HG03066 (cell line): ENCODE results near the gene DCAF15.
"Not testable (repeated sequence)": the region's sequence is repeated elsewhere in the genome, so short reads cannot be mapped to it uniquely, and the experiment has no call there.

Experiments
- ATAC-seq: cut with Tn5 transposase; IDR thresholded peaks from one replicate; pipeline ENCODE4 v1.9.1; 2021; ENCODE audit warnings: low read depth; ENCODE audit not compliant: unreplicated experiment

The DCAF15 gene

DNA sequence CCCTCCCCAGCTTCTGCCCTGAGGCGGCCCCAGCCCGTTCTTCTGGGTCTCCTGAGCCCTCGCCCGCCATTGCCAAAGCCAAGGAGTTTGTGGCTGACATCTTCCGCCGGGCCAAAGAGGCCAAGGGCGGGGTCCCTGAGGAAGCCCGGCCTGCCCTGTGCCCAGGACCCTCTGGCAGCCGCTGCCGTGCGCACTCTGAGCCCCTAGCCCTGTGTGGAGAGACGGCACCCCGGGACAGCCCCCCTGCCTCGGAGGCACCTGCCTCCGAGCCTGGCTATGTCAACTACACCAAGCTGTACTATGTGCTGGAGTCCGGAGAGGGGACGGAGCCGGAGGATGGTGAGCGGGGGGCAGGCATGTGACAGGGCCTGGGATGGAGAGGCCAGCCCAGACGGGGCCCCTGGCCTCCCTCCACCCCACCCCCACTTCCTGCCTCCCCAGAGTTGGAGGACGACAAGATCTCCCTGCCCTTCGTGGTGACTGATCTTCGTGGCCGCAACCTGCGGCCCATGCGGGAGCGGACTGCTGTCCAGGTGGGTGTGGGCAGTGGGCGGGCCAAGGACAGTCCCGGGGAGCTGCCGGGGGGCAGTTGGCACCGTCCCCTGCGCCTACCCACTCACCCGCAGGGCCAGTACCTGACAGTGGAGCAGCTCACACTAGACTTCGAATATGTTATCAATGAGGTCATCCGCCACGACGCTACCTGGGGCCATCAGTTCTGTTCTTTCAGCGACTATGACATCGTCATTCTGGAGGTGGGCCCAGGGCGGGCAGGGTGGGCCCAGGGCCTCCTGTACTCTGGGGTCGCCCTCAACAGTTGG, 7.0 kb downstream of the DCAF15 start:
- ATAC-seq: no peak

DNA sequence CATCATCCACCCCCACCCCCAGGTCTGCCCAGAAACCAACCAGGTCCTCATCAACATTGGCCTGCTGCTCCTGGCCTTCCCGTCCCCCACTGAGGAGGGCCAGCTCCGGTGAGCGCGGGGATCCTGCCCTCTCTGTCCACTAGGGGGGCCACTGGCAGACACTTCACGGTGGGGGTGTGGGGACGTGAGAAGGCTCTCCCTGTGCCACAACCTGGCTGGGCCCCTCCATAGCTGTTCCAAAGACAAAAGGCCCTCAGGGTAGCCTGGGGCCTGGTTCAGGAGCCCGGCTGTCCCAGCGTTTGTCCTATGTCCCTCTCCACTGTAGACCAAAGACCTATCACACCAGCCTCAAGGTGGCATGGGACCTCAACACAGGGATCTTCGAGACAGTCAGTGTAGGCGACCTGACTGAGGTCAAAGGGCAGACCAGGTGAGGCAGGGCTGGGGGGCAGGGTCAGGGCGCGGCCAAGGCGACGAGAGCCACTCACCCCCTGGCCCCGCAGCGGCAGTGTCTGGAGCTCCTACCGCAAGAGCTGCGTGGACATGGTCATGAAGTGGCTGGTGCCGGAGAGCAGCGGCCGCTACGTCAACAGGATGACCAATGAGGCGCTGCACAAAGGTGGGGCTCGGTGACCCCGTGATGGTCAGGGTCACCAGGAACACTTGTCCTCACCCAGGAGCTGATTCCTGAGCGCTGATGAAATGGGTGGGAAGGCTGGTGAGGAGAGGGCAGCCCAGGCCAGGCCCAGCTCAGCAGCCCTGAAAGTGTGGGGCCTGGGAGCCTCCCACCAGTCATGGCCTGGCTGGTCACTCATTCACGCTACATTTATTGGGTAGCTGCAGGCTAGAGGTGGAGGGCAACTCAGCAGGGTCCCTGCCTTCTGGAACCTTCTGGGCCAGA, 7.9 kb downstream of the DCAF15 start:
- no peak for ATAC-seq

DNA sequence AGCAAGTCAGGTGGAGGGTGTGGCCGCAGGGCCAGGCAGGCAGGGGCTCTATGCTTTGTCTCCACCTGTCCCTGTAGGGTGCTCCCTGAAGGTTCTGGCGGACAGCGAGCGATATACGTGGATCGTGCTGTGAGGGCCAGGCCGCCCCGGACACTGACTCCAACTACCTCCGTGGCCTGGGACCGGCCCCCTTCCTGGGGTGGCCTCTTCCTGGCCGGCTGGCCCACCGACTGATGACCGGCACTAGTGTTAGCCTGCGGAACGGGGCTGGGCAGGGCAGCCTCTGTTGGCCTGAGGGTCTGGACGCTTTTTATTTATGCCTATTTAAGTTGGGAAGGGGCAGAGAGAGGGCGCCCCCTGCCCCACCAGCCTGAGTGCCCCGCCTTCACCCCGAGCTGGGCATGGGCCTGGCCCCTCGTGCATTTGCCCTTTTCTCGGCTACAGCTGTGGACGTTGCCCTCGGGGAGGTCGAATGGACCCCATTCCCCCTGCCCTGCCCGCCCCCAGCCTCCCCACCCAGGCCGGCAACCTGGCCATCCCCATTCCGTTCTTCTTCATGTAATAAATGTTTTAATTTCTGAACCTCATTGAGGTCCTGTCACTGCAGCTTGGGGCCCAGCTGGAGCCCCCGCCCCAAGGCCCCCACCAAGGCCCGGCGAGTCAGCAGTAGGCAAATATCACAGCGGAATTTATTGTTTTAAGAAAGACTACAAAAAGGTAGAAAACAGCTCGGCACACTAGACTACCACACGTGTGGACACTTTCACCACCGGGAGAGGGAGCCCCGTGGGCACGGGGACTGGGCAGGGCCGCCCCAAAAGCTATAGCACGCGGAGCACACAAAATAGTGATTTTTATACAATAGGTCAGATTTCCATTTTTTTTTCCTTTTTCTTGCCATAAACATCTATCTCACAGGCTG, 8.8 kb downstream of the DCAF15 start:
- ATAC-seq: no peak

DNA sequence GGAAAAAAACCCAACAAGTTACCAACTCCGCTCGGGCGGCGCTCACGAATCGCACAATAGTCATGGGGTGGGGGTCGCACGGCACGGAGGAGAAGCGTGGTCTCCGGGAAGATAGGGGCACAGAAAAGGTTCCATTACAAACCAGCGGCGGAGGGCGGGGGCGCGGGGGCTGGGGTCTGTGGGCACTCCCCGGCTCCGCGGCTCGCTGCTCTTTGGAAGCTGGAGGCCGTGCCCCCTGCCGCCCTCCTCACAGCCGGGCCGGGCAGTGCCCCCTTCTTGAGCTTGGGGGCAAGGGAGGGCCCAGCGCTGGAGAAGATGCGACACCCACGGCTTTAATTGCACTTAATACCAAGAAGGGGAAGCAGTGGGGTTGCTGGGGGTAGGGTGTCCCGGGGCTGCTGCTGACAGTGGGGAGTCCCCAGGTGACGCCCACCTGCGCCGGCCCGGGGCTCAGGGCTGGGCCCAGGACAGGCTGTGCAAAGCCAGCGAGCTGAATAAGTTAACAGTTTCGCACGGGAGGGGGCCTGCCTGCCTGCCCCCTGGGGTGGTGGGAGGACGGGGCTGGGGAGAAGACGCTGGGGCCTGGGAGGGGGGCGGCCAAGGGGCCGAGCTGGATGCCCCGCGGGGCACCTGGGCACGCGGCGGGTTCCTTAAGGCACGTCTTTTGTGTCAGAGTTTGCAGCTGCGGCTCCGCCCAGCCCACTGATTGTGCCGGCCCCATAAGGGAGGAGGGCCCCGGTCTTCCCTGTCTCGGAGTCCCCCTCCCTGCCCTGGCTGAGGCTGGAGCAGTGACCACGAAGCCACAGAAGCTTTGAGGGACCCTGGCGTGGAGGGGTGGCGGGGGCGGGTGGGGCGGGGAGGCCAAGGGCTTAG, 9.8 kb downstream of the DCAF15 start:
- ATAC-seq: no peak

DNA sequence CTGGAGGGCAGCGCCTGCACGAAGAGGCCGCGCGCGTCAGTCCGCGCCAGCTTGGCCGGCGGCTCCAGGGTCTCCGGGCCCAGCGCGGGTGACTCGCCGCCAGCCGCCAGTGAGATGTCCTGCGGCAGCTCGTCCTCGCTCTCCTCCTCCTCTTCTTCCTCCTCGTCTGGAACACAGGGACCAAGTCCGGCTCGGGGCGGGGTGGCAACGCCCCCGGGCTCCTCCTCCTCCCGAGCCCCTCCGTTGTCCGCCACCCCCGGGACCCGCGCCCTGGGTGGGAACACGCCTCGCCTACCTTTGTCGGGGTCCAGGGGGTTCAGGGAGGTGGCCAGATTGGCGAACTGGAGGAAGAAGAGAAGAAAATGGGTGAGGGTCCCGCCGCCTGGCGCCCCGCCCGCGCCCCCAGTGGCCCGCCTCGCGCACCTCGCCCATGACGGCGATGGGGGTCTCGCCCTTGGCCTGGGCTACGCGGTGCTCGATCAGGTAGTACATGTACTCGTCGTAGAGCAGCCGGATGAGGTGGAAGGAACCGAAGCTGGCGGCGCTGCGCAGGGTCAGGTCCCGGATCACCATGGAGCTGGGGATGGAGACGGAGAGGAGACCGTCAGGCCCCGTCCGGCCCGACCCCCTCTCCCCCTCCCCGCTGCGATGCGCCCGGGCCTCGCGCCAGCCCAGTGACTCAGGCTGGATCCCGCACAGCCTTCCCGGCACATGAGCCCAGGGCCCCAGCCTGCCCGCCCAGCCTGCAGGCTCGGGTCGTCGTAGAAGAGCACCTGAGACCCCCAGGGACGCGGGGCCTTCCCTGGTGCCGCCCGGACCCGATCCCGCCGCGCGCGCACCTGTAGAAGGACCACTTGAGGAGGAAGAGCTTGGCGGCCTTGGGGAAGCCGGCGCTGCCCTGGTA, 10.6 kb downstream of the DCAF15 start:
- ATAC-seq: no peak

DNA sequence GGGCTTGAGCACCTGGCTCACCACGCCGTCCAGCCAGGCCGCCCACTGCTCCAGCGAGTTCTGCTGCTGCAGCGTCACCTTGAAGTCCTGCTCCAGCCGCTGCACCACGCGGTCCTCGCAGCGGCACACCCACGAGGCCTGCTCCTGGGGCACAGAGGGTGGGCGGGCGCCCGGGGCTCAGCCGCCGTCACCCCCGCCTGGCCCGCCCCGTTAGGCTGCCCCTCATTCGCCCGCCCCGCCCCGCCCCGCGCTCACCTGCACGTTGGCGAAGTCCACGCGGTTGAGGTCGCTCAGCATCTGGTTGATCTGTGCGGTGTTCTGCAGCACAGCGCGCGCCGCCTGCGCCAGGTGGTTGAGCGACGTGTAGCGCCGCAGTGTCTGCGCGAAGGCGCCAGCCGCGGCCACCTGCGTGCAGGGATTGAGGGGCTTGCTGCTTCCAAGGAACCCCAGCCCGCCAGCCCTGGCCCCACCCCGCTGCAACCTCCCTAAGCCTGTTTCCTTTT, 11.3 kb downstream of the DCAF15 start:
- no peak for ATAC-seq

DNA sequence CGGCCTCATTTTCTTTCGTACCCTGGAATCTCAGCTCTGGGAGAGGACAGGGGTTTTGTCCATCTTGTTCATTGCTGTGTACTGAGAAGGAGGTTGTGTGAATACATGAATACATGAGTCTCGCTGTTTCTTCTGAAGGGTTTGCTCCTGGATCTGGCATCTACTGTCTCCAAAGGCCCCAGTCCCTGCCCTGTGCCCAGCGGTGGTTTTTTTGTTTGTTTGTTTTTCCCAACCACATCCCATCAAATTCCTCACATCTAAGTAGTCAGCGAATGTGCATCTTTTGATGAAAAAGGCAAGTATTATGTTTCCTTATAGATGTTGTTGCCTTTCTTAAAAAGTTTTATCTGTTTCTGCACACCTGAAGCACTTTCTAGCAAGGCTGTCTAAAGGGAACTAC, 12.5 kb downstream of the DCAF15 start:
- ATAC-seq: no peak

DNA sequence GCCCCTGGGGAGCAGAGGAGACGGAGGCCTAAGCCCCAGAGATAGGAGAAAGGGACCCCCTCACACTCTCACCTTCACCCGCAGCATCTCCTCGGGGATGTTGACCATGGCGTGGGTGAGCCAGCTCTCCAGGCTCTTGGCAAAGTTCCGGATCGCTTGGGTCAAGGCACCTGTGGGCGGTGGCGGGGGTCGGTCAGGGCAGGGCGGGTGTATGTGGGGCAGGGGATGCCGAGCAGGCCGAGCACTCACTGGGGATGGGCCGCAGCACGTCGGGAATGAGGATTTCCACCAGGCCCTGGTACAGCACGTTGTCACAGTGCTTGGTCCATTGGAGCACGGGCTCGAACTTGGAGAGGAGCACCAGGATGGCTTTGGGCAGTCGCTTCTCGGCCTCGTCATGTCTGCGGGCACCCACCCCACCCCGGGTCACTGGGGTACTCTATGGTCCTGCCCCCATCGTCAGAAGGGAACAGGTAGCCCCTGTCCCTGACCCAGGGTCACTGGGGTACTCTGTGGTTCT, 13.1 kb downstream of the DCAF15 start:
- ATAC-seq: no peak

DNA sequence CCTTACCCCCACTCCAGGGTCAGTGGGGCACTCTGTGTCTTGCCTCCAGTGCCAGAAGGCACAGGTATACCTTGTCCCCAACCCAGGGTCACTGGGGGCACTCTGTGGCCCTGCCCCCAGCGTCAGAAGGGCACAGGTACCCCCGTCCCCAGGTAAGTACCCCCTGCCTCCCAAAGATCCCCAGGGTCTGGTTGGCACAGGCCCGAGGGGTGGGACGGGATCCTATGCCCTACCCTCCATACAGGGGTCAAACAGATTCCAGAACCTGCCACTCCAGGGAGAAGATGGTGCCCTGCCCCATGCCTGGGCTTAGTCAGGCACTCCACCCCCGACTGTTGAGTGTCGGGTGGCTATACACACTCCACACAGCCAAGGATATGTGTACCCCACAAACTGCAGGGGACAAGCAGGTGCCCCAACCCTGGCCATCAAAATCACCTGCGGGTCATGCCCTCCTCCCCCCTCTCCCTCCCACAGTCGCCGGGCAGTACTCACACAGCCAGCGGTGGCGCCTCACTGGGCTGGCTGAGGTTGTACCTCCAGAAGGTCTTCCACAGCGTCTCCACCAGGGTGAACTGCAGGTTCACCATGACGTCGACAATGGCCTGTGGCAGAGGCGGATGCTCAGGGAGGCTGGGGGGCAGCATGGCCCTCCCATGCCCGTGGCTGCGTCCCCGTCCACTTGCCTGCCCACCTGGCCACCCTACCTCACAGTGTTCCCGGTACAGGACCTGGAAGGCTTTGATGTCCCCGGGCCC, 13.8 kb downstream of the DCAF15 start:
- no peak for ATAC-seq

DNA sequence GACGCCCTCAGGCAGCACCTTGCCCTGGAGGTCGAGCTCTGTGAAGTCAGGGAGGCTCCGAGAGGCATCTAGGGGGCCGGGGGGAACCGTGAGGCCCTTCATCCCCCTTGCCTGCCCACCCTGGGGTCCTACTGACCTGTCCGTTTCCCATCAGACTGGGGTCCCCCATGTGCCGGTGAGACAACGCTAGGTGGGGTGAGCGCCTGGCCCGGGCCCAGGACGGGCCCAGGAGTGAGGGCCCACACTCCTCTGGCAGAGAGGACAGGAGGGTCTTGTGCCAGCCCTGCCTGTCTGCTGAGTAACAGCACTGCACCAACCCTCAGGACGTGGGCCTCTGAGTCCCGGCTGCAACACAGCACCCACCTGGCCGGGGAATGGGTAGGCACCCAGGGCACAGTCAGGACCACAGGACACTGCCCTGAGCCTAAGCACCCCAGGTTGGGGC, 14.4 kb downstream of the DCAF15 start:
- no peak for ATAC-seq

DNA sequence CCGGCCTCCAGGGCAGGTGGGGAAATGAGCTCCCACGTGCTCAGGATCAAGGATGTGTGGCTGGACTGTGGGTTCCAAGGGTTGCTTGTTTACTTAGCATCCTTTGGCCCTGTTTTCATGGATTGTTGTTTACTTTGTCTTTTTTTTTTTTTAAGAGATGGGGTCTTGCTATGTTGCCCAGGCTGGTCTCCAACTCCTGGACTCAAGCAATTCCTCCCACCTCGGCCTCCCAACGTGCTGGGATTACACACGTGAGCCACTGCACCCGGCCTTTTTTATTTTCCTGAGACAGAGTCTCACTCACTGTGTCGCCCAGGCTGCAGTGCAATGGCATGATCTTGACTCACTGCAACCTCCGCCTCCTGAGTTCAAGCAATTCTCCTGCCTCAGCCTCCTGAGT, 14.9 kb downstream of the DCAF15 start:
- ATAC-seq: not testable (repeated sequence)

DNA sequence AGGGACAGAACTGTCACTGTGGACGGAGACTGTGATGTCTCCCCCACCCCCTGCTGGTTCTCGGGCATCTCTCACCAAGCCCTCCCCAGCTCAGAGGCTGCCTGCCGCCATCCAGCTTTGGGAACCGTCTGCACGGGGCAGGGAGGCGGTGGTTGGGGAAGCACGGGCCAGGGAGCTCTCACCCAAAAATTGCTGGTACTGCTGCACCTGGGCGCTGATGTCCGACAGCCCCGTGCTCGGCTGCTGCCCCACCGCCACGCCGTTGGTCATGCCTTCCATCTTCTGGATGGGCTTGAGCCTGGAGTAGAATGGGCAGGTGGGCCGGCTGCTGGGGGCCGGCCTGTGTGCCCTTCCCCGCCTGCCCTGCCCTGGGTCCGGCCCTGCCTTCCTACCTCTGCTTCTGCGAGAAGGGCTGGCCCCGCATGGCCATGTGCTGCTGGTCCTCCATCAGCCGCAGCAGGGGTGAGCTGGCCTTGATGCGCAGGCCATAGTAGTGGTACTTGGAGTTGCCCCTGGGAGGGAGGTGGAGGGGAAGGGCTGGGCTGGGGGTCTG, 16.1 kb downstream of the DCAF15 start:
- no peak for ATAC-seq

DNA sequence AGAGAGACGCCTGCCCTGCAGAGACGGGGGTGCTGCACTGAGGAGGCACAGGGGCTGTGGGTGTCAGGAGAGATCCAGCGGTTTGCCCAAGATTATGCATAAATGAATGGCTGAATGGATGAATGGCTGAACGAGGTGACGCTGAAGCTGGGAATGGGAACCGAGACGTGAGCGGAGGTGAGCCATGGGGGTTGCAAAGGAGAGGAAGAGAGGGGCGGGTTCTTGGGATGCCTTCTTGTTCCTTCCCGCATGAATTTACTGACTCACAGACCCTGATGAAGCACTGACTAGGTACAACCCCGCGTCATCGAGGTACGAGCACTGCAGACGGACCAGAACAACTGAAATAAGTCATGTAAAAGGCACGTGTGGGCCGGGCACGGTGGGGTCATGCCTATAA, 16.7 kb downstream of the DCAF15 start:
- no peak for ATAC-seq

DNA sequence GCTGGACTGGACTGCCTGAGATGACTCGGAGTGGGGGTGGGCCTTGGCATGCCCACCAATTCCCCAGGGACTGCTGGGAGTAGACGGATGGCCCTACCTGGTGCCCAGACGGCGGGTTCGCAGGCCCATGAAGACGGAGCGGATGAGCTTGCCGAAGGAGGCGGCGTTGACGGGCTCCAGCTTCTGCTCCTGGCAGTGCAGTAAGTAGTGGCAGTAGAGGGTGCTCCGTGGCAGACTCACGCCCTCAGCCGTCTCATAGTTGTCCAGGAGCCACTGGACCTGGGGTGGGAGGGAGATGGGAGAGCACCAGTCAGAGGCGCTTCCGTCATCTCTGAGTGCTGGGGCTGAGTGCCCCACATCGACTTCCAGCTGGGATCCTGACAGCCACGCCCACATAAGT, 17.6 kb downstream of the DCAF15 start:
- ATAC-seq: no peak

DNA sequence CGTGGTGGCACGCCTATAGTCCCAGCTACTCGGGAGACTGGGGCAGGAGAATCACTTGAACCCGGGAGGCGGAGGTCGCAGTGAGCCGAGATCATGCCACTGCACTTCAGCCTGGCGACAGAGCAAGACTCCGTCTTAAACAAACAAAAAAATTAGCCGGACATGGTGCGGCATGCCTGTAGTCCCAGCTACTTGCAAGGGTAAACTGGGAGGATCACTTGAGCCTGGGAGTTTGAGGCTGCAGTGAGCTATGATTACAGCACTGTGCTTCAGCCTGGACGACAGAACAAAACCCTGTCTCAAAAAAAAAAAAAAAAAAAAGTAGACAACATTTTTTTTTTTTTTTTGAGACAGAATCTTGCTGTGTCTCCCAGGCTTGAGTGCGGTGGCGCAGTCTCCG, 19.6 kb downstream of the DCAF15 start:
- ATAC-seq: not testable (repeated sequence)

DNA sequence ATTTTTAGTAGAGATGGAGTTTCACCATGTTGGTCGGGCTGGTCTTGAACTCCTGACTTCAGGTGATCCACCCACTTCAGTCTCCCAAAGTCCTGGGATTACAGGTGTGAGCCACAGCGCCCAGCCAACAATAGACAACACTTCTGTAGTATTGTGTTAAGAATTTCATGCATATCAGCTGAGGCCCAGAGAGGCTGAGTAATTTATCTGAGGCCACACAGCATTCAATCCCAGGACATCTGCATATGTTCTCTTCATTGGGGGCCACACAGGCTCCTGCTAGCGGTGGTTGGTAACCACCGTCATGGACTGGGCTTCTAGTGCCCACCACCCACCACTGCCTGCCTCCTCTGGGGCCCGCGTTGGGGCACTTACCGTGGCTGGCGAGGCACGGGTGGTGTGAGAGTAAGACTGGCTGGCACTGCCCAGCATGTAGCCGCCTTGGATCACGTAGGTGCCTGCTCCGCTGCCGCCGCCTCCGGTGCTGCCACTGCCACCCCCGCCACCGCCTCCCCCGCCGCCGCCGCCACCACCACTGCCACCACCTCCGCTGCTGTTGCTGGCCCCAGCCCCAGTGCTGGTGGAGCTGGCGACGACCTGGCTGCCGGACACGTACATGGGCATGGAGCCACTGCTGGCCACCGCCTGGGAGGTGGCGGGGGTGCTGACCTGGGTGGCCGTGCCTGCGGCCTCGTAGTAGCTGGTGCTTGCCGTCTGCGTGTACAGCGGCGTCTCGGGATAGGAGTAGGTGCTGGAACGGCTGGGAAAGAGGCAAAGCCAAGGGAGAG, 20.3 kb downstream of the DCAF15 start:
- ATAC-seq: no peak
